ENCODE data around the gene ABL2. TPM values are rescaled to one million over a fixed set of nuclear protein-coding genes. Genes with fewer than 3 reads are reported as not detected.

The ABL2 gene
- total RNA-seq, result 14.9 and 24.6 TPM in 2 replicates

GRCh38 chr1:179229214-179230140 lies at the start of gene ABL2:
Gene ABL2, minus strand, starts transcription at chr1:179229677. Its CDS starts 280 bp downstream, at chr1:179229397.

GRCh38 chr1:179081687-179082332 lies 147.7 kb downstream of the ABL2 start, which contains the start of gene TOR3A:
Gene TOR3A, plus strand, starts transcription at chr1:179082070. Its CDS starts 59 bp downstream, at chr1:179082129.

Other genes with a start within 250 kb of the ABL2 start
- 36.6 and 36.9 TPM in 2 replicates for gene FAM20B, start 203.8 kb downstream of the ABL2 start, total RNA-seq
- 28.1 and 34.0 TPM in 2 replicates for gene TOR3A, start 147.6 kb downstream of the ABL2 start, total RNA-seq
- gene SOAT1, start 64.1 kb upstream of the ABL2 start, total RNA-seq, result 26.6 and 27.6 TPM in 2 replicates
- gene AXDND1, start 136.3 kb upstream of the ABL2 start, total RNA-seq, result 0.43 and 0.79 TPM in 2 replicates